ENCODE measurements around the gene GRAMD2A. TPM values are rescaled to one million over a fixed set of nuclear protein-coding genes. Genes with fewer than 3 reads are reported as not detected.

The GRAMD2A gene
- total RNA-seq, 1 donor: not detected

DNA sequence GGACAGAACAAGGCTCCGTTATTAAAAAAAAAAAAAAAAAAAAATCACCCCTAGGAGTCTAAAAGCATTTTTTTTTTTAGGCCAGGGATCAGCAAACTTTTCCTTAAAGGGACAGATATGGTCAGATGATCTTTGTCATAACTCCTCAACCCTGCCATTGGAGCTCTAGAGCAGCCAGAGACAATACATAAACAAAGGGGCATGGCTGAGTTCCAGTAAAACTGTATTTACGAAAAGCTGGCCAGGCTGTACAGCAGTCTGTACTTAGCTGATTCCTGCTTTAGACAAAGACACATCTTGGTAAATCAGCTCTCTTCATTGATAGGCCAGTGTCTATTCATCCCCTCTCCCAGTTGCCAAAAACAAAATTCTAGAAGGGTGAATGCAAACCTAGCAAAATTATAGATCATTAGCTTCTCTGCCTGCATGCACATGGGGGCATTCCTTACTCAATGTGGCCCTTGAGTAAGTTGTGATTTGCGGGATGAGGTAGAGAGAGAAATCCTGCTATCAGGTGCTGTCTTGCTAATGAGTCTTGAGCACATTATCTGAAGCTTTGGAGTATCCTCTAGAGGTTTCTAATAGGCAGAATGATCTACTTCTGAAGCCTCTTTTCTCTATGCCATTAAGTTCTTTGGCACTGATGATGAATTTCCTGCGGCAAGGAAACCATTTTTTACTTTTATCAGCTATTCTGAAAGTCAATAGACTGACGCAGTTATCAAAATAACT, 44.2 kb downstream of the GRAMD2A start:
- H3K36me3 ChIP-seq (ENCODE audit: insufficient read depth, low read length): no peaks in the 10 kb centered on the region
- no peaks in the 10 kb centered on the region for H3K27me3 ChIP-seq (ENCODE audit: insufficient read depth, low read length)
- TF ChIP-seq, protein P1, sequence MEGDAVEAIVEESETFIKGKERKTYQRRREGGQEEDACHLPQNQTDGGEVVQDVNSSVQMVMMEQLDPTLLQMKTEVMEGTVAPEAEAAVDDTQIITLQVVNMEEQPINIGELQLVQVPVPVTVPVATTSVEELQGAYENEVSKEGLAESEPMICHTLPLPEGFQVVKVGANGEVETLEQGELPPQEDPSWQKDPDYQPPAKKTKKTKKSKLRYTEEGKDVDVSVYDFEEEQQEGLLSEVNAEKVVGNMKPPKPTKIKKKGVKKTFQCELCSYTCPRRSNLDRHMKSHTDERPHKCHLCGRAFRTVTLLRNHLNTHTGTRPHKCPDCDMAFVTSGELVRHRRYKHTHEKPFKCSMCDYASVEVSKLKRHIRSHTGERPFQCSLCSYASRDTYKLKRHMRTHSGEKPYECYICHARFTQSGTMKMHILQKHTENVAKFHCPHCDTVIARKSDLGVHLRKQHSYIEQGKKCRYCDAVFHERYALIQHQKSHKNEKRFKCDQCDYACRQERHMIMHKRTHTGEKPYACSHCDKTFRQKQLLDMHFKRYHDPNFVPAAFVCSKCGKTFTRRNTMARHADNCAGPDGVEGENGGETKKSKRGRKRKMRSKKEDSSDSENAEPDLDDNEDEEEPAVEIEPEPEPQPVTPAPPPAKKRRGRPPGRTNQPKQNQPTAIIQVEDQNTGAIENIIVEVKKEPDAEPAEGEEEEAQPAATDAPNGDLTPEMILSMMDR (IDR thresholded peaks at IDR 0.05; ENCODE audit: extremely low read depth, low read depth, low read length): no peak
- no peak overlapping the region for H2AFZ ChIP-seq (ENCODE audit: low read length)
- H4K20me1 ChIP-seq (ENCODE audit: insufficient read depth, low read length): no peaks in the 10 kb centered on the region
- no peak overlapping the region for H3K27ac ChIP-seq (ENCODE audit: low read depth, low read length)
- H3K4me3 ChIP-seq (ENCODE audit: insufficient read depth, low read length): no peak overlapping the region
- no peaks in the 10 kb centered on the region for H3K79me2 ChIP-seq (ENCODE audit: insufficient read depth, low read length)
- no peak overlapping the region for H3K4me2 ChIP-seq (ENCODE audit: insufficient read depth, low read length)
- no peaks in the 10 kb centered on the region for H3K9me3 ChIP-seq (ENCODE audit: low read depth, low read length)
- DNase-seq (ENCODE audit: insufficient read length, low spot score, missing footprints): no peak
- H3K4me1 ChIP-seq (ENCODE audit: insufficient read depth, low read length): peaks cover 9% of the 10 kb centered on the region

DNA sequence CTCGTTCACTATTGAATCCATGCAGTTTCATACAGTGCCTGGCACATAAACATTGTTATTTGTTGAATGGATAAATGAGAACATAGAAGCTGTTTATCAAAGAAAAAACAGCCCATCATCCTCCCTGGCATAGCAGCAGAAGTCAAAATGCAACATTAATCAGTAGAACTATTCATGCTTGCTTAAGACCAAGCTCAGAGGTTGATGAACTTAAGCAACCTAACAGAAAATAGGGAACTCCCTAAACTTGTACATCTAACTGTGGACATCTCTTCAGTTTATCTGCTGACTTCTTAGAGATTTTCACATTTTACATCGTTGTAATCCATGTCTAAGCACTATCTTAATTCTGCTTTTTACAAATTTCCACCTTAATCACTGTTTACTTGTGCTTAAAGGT, 50.2 kb downstream of the GRAMD2A start:
- Histone ChIP-seq H4K20me1 (ENCODE audit: insufficient read depth, low read length) (no peaks in the 10 kb centered on the region), H3K4me3 (ENCODE audit: insufficient read depth, low read length) (no peak overlapping the region), H2AFZ (ENCODE audit: low read length) (no peak overlapping the region), H3K4me1 (ENCODE audit: insufficient read depth, low read length) (no peaks in the 10 kb centered on the region), H3K9me3 (ENCODE audit: low read depth, low read length) (no peaks in the 10 kb centered on the region), H3K27ac (ENCODE audit: low read depth, low read length) (no peak overlapping the region), H3K4me2 (ENCODE audit: insufficient read depth, low read length) (no peak overlapping the region), H3K36me3 (ENCODE audit: insufficient read depth, low read length) (no peaks in the 10 kb centered on the region), H3K27me3 (ENCODE audit: insufficient read depth, low read length) (no peaks in the 10 kb centered on the region), H3K79me2 (ENCODE audit: insufficient read depth, low read length) (no peaks in the 10 kb centered on the region)
- TF ChIP-seq, protein P1 (IDR thresholded peaks at IDR 0.05; ENCODE audit: extremely low read depth, low read depth, low read length): no peak
- DNase-seq (ENCODE audit: insufficient read length, low spot score, missing footprints): peak; percentile 21

DNA sequence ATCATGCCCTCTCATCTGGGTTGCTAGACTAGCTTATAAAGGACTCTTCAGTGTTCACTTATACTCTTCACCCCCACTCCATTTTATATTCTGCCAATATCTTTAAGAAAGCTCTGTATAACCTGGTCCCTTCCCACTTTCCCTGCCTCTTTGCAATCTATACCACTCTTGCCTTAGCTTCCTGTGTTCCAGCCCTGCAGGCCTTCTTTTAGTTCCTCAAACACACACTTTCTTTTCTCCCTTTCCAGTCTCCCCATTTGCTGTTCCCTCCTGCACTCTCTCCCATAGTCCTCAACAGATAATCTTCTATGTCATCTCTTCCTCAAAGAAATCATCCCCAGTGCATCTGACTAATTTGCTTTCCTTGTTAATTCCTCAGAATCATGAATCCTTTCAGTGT, 50.7 kb downstream of the GRAMD2A start:
- H3K27me3 ChIP-seq (ENCODE audit: insufficient read depth, low read length): no peaks in the 10 kb centered on the region
- H3K79me2 ChIP-seq (ENCODE audit: insufficient read depth, low read length): no peaks in the 10 kb centered on the region
- TF ChIP-seq, protein P1 (IDR thresholded peaks at IDR 0.05; ENCODE audit: extremely low read depth, low read depth, low read length): no peak
- no peak for DNase-seq (ENCODE audit: insufficient read length, low spot score, missing footprints)
- H3K4me1 ChIP-seq (ENCODE audit: insufficient read depth, low read length): no peaks in the 10 kb centered on the region
- H3K27ac ChIP-seq (ENCODE audit: low read depth, low read length): no peak overlapping the region
- no peaks in the 10 kb centered on the region for H3K36me3 ChIP-seq (ENCODE audit: insufficient read depth, low read length)
- no peaks in the 10 kb centered on the region for H4K20me1 ChIP-seq (ENCODE audit: insufficient read depth, low read length)
- no peak overlapping the region for H2AFZ ChIP-seq (ENCODE audit: low read length)
- no peak overlapping the region for H3K4me2 ChIP-seq (ENCODE audit: insufficient read depth, low read length)
- no peaks in the 10 kb centered on the region for H3K9me3 ChIP-seq (ENCODE audit: low read depth, low read length)
- H3K4me3 ChIP-seq (ENCODE audit: insufficient read depth, low read length): no peak overlapping the region

DNA sequence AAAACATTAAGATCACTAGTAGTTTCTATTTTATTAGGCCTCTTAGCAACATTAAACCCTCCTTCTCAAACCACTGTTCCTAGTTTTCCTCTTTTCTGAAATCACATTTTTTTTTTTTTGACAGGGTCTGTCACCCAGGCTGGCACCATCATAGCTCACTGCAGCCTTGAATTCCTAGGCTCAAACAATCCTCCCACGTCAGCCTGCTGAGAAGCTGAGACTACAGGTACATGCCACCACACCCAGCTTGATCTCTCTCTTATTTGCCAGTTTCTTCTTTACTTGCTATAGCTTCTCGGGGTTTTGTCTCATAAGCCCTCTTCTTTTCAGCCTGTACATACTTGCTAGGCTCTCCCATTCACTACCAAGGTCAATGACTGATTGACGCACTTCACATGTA, 51.4 kb downstream of the GRAMD2A start:
- Histone ChIP-seq H3K4me3 (ENCODE audit: insufficient read depth, low read length) (no peak overlapping the region), H4K20me1 (ENCODE audit: insufficient read depth, low read length) (no peaks in the 10 kb centered on the region), H3K4me1 (ENCODE audit: insufficient read depth, low read length) (peaks cover 5% of the 10 kb centered on the region), H3K36me3 (ENCODE audit: insufficient read depth, low read length) (no peaks in the 10 kb centered on the region), H2AFZ (ENCODE audit: low read length) (no peak overlapping the region), H3K27ac (ENCODE audit: low read depth, low read length) (no peak overlapping the region), H3K79me2 (ENCODE audit: insufficient read depth, low read length) (no peaks in the 10 kb centered on the region), H3K27me3 (ENCODE audit: insufficient read depth, low read length) (no peaks in the 10 kb centered on the region), H3K9me3 (ENCODE audit: low read depth, low read length) (no peaks in the 10 kb centered on the region), H3K4me2 (ENCODE audit: insufficient read depth, low read length) (no peak overlapping the region)
- peak; percentile 18 for DNase-seq (ENCODE audit: insufficient read length, low spot score, missing footprints)
- TF ChIP-seq, protein P1 (IDR thresholded peaks at IDR 0.05; ENCODE audit: extremely low read depth, low read depth, low read length): no peak
